ENCODE measurements around the gene THSD7A. TPM values are rescaled to one million over a fixed set of nuclear protein-coding genes. Genes with fewer than 3 reads are reported as not detected.

The THSD7A gene
- total and polyA plus RNA-seq, 2 of the 4 experiments (the other 2 are of a cell fraction) = 0.02 to 0.18 TPM

DNA sequence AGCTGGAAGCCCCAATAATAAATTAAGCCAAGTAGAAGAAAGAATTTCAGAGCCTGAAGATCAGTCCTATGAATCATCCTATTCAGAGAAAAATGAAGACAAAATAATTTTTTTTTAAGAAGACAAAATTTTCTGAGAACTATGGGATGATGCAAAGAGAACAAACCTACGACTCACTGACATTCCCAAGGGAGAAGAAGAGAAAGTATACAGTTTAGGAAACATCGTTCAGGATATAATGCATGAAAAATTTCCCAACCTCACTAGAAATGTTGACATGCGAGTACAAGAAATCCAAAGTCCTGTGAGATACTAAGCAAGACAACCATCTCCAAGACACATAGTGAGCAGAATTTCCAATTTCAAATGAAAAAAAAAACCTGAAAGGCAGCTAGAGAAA is 150.5 kb downstream of the THSD7A start:
- H3K9me1 ChIP-seq (ENCODE audit: insufficient read depth, low read length) = no peaks in the 10 kb centered on the region
- no peak overlapping the region for H4K5ac ChIP-seq (ENCODE audit: low read depth, low read length)
- no peak overlapping the region for H4K91ac ChIP-seq (ENCODE audit: insufficient read depth, low read depth, low read length)
- TF ChIP-seq MXI1 (IDR thresholded peaks at IDR 0.05; ENCODE audit: borderline replicate concordance, low read depth, low read length) = no peak
- TF ChIP-seq, protein P1, sequence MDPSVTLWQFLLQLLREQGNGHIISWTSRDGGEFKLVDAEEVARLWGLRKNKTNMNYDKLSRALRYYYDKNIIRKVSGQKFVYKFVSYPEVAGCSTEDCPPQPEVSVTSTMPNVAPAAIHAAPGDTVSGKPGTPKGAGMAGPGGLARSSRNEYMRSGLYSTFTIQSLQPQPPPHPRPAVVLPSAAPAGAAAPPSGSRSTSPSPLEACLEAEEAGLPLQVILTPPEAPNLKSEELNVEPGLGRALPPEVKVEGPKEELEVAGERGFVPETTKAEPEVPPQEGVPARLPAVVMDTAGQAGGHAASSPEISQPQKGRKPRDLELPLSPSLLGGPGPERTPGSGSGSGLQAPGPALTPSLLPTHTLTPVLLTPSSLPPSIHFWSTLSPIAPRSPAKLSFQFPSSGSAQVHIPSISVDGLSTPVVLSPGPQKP (IDR thresholded peaks at IDR 0.05; ENCODE audit: borderline replicate concordance, low read depth, low read length) = no peak
- TF ChIP-seq, protein P2, sequence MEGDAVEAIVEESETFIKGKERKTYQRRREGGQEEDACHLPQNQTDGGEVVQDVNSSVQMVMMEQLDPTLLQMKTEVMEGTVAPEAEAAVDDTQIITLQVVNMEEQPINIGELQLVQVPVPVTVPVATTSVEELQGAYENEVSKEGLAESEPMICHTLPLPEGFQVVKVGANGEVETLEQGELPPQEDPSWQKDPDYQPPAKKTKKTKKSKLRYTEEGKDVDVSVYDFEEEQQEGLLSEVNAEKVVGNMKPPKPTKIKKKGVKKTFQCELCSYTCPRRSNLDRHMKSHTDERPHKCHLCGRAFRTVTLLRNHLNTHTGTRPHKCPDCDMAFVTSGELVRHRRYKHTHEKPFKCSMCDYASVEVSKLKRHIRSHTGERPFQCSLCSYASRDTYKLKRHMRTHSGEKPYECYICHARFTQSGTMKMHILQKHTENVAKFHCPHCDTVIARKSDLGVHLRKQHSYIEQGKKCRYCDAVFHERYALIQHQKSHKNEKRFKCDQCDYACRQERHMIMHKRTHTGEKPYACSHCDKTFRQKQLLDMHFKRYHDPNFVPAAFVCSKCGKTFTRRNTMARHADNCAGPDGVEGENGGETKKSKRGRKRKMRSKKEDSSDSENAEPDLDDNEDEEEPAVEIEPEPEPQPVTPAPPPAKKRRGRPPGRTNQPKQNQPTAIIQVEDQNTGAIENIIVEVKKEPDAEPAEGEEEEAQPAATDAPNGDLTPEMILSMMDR (conservative IDR thresholded peaks at IDR 0.05; ENCODE audit: low read depth, low read length) = no peak
- TF ChIP-seq RCOR1 (IDR thresholded peaks at IDR 0.05; ENCODE audit: insufficient replicate concordance, low read length) = no peak
- TF ChIP-seq CHD1 (IDR thresholded peaks at IDR 0.05; ENCODE audit: low read depth, low read length) = no peak
- no peak for TF ChIP-seq CEBPB (IDR thresholded peaks at IDR 0.05; ENCODE audit: low read depth, low read length)
- no peak for TF ChIP-seq RFX5 (IDR thresholded peaks at IDR 0.05; ENCODE audit: low read depth, low read length)
- TF ChIP-seq SMC3 (IDR thresholded peaks at IDR 0.05; ENCODE audit: low read depth, low read length) = no peak
- no peak for TF ChIP-seq RAD21 (IDR thresholded peaks at IDR 0.05; ENCODE audit: low read length)
- no peak for TF ChIP-seq MAFK (IDR thresholded peaks at IDR 0.05; ENCODE audit: low read depth, low read length)
- TF ChIP-seq POLR2A (IDR thresholded peaks at IDR 0.05; ENCODE audit: low read depth, low read length) = no peak
- no peak for TF ChIP-seq FOS (IDR thresholded peaks at IDR 0.05; ENCODE audit: low read depth, low read length)
- TF ChIP-seq, protein P3, sequence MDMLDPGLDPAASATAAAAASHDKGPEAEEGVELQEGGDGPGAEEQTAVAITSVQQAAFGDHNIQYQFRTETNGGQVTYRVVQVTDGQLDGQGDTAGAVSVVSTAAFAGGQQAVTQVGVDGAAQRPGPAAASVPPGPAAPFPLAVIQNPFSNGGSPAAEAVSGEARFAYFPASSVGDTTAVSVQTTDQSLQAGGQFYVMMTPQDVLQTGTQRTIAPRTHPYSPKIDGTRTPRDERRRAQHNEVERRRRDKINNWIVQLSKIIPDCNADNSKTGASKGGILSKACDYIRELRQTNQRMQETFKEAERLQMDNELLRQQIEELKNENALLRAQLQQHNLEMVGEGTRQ (IDR thresholded peaks at IDR 0.05; ENCODE audit: low read depth, low read length) = no peak
- no CpG with 5 or more reads among the region's 3 CpGs for WGBS, 2 experiments (ENCODE audit: extremely low coverage in 2 of 2, insufficient read length in 1 of 2)
- H3K27ac ChIP-seq (ENCODE audit: insufficient read depth, low read length) = no peak overlapping the region
- no peaks in the 10 kb centered on the region for H4K20me1 ChIP-seq (ENCODE audit: insufficient read depth, low read length)
- DNase-seq (no peak), ATAC-seq (ENCODE audit: low read depth) (no peak)
- ChIA-PET CTCF (no interaction called here), POLR2A (ENCODE audit: unreplicated experiment) (no interaction called here)
- no peak overlapping the region for H3K4me3 ChIP-seq (ENCODE audit: insufficient read depth, low read depth, low read length)
- no peaks in the 10 kb centered on the region for H3K4me1 ChIP-seq (ENCODE audit: control insufficient read depth, insufficient read depth, low read length)
- intact Hi-C loops (cut with micrococcal nuclease) (no loop called here), in situ Hi-C loops (cut with MboI; ENCODE audit: low sequenced_read_pairs) (no loop called here), dilution Hi-C loops (cut with HindIII; ENCODE audit: low sequenced_read_pairs, unreplicated experiment) (no loop called here)
- H3K23ac ChIP-seq (ENCODE audit: low read depth, low read length) = no peak overlapping the region
- no peak overlapping the region for H3K4me2 ChIP-seq (ENCODE audit: low read depth, low read length)
- H3K9me3 ChIP-seq (ENCODE audit: control insufficient read depth, insufficient read depth, low read length) = no peaks in the 10 kb centered on the region
- no peak overlapping the region for H2BK120ac ChIP-seq (ENCODE audit: low read depth, low read length)
- no peak overlapping the region for H3K4ac ChIP-seq (ENCODE audit: low read depth, low read length)
- no peak overlapping the region for H3K56ac ChIP-seq (ENCODE audit: extremely low read depth, insufficient read depth, low read length)
- H3K9ac ChIP-seq (ENCODE audit: low read depth, low read length) = no peak overlapping the region
- H3K36me3 ChIP-seq (ENCODE audit: control insufficient read depth, insufficient read depth, low read length) = no peaks in the 10 kb centered on the region
- H2AK5ac ChIP-seq (ENCODE audit: low read depth, low read length) = no peak overlapping the region
- H2AK9ac ChIP-seq (replicated peaks; ENCODE audit: low read depth, low read length, poor library complexity) = no peak overlapping the region
- no peak overlapping the region for H2BK20ac ChIP-seq (ENCODE audit: low read depth, low read length)
- H2AFZ ChIP-seq (replicated peaks; ENCODE audit: low read length, poor library complexity) = no peak overlapping the region
- no peak overlapping the region for H3K14ac ChIP-seq (replicated peaks; ENCODE audit: low read depth, low read length)
- no peak overlapping the region for H4K8ac ChIP-seq (ENCODE audit: low read depth in 2 of 2, low read length in 2 of 2)
- no peak overlapping the region for H2BK15ac ChIP-seq (ENCODE audit: low read depth, low read length)
- H3K79me1 ChIP-seq (ENCODE audit: low read depth in 1 of 2, low read length in 2 of 2) = no peaks in the 10 kb centered on the region
- BruUV-seq (replicated peaks) = no TSS peak
- no peaks in the 10 kb centered on the region for H3K27me3 ChIP-seq (ENCODE audit: control insufficient read depth, insufficient read depth, low read length)
- H2BK5ac ChIP-seq (ENCODE audit: low read depth, low read length, poor library complexity, severe bottlenecking) = no peak overlapping the region
- no peak overlapping the region for H3K18ac ChIP-seq (ENCODE audit: low read depth, low read length)

Measured in IMR-90 (cell line).